ENCODE measurements around the gene NTRK3. TPM values are rescaled to one million over a fixed set of nuclear protein-coding genes. Genes with fewer than 3 reads are reported as not detected.

Gene NTRK3
- total and polyA plus RNA-seq, 2 of the 8 experiments (the other 6 are each of a cell fraction or from before 2014, with no cell fraction given) = 4.5 to 6.8 TPM

GRCh38 chr15:88083811-88084760 lies 172.5 kb downstream of the NTRK3 start:
- no peak overlapping the region for H3K56ac ChIP-seq (replicated peaks; ENCODE audit: insufficient read length, low read depth, low read length)
- POLR2A ChIA-PET (ENCODE audit: partially characterized antibody) = interaction anchor here (1.3 kb wide), 1 partner anchor 12 kb away, joined by 3 read pairs; no protein-coding TSS in a partner anchor
- H3K4ac ChIP-seq (replicated peaks; ENCODE audit: insufficient read length, low read depth, low read length) = no peak overlapping the region
- H4K5ac ChIP-seq (ENCODE audit: insufficient read length, low read depth, low read length) = no peak overlapping the region
- no peaks in the 10 kb centered on the region for H3K23me2 ChIP-seq (ENCODE audit: low read depth, low read length)
- no peak overlapping the region for H3K14ac ChIP-seq (ENCODE audit: insufficient read length)
- CTCF ChIA-PET (ENCODE audit: partially characterized antibody) = interaction anchor here (0.9 to 1.2 kb wide), 2 partner anchors 79 to 109 kb away, joined by 4 read pairs; no protein-coding TSS in a partner anchor
- H3K4me2 ChIP-seq (ENCODE audit: insufficient read depth in 1 of 2, low read depth in 2 of 2, low read length in 2 of 2) = no peak overlapping the region
- no peak overlapping the region for H2BK5ac ChIP-seq (ENCODE audit: low read depth, low read length)
- no peak overlapping the region for H2BK20ac ChIP-seq (ENCODE audit: low read length)
- H3K27me3 ChIP-seq (replicated peaks in 1 of 4; ENCODE audit: control insufficient read depth in 3 of 4, extremely low read depth in 1 of 4, insufficient read depth in 3 of 4, low read length in 3 of 4) = no peaks in the 10 kb centered on the region
- H3K18ac ChIP-seq (ENCODE audit: extremely low read depth, low read length) = no peak overlapping the region
- no peaks in the 10 kb centered on the region for H3K79me1 ChIP-seq (ENCODE audit: low read depth, low read length)
- H2BK15ac ChIP-seq (ENCODE audit: low read length) = no peak overlapping the region
- H3K9me3 ChIP-seq (ENCODE audit: insufficient read depth in 2 of 2, low read depth in 1 of 2, low read length in 1 of 2) = no peaks in the 10 kb centered on the region
- no peak overlapping the region for H4K8ac ChIP-seq (ENCODE audit: extremely low read depth, insufficient read depth, low read length)
- no peak overlapping the region for H2AK5ac ChIP-seq (ENCODE audit: low read depth, low read length)
- no peaks in the 10 kb centered on the region for H3K36me3 ChIP-seq (ENCODE audit: control insufficient read depth in 2 of 4, insufficient read depth in 4 of 4, low read length in 3 of 4)
- DNase-seq (ENCODE audit: low read depth in 1 of 2, low spot score in 2 of 2) (no peak), FAIRE-seq (no peak)
- H3K79me2 ChIP-seq (ENCODE audit: control insufficient read depth in 1 of 2, insufficient read depth in 2 of 2, low read length in 2 of 2) = no peaks in the 10 kb centered on the region
- no peak overlapping the region for H3K23ac ChIP-seq (ENCODE audit: insufficient read length)
- no peaks in the 10 kb centered on the region; a peak in 1 of 7 replicates for H3K4me1 ChIP-seq (replicated peaks in 1 of 4; ENCODE audit: control insufficient read depth in 3 of 4, insufficient read depth in 4 of 4, low read length in 3 of 4)
- no peak overlapping the region for H4K91ac ChIP-seq (replicated peaks; ENCODE audit: insufficient read length, low read length)
- H2AFZ ChIP-seq (ENCODE audit: low read length) = peak overlapping the region; percentile 44
- H3K4me3 ChIP-seq (ENCODE audit: extremely low read depth in 1 of 4, insufficient read depth in 2 of 4, low read depth in 3 of 4, low read length in 4 of 4) = no peak overlapping the region
- H2BK120ac ChIP-seq (replicated peaks; ENCODE audit: low read depth, low read length) = no peak overlapping the region
- H3K27ac ChIP-seq (ENCODE audit: low read depth, low read length) = no peak overlapping the region
- 0 out of 2 replicates have a peak overlapping the region, but pooled peaks have one; percentile 22 for H2BK12ac ChIP-seq (ENCODE audit: low read depth, low read length)
- 84% methylated on average over 8 of the region's 9 CpGs; no CpG with 5 or more reads in 1 of the 2 experiments for WGBS, 2 experiments (ENCODE audit: extremely low coverage in 1 of 2, insufficient coverage in 1 of 2, insufficient read length in 1 of 2, insufficient replicate concordance in 2 of 2, low coverage in 1 of 2, low lambda C conversion rate in 2 of 2, missing lambda C conversion rate in 1 of 2)
- H3K9ac ChIP-seq (replicated peaks in 1 of 4; ENCODE audit: extremely low read depth in 1 of 4, low read depth in 3 of 4, low read length in 3 of 4) = no peak overlapping the region
- H4K20me1 ChIP-seq (replicated peaks in 1 of 2; ENCODE audit: control insufficient read depth in 1 of 2, insufficient read depth in 2 of 2, low read length in 2 of 2) = no peaks in the 10 kb centered on the region
- TF ChIP-seq TAF1 (IDR thresholded peaks at IDR 0.05; ENCODE audit: low read depth, low read length) = no peak
- no peak for TF ChIP-seq CTBP2 (IDR thresholded peaks at IDR 0.05; ENCODE audit: borderline replicate concordance, insufficient read depth, insufficient read length, low read length)
- TF ChIP-seq SIRT6 (IDR thresholded peaks at IDR 0.05; ENCODE audit: low read length) = no peak
- TF ChIP-seq CHD2 (IDR thresholded peaks at IDR 0.05; ENCODE audit: low read length) = no peak
- no peak for TF ChIP-seq EP300 (IDR thresholded peaks at IDR 0.05; ENCODE audit: borderline replicate concordance in 1 of 2, low read depth in 2 of 2, low read length in 2 of 2)
- TF ChIP-seq, protein P1, sequence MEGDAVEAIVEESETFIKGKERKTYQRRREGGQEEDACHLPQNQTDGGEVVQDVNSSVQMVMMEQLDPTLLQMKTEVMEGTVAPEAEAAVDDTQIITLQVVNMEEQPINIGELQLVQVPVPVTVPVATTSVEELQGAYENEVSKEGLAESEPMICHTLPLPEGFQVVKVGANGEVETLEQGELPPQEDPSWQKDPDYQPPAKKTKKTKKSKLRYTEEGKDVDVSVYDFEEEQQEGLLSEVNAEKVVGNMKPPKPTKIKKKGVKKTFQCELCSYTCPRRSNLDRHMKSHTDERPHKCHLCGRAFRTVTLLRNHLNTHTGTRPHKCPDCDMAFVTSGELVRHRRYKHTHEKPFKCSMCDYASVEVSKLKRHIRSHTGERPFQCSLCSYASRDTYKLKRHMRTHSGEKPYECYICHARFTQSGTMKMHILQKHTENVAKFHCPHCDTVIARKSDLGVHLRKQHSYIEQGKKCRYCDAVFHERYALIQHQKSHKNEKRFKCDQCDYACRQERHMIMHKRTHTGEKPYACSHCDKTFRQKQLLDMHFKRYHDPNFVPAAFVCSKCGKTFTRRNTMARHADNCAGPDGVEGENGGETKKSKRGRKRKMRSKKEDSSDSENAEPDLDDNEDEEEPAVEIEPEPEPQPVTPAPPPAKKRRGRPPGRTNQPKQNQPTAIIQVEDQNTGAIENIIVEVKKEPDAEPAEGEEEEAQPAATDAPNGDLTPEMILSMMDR (IDR thresholded peaks at IDR 0.05; ENCODE audit: control extremely low read depth in 1 of 3, insufficient read depth in 1 of 3, low read depth in 1 of 3, low read length in 3 of 3) = no peak
- no peak for TF ChIP-seq POU5F1 (IDR thresholded peaks at IDR 0.05; ENCODE audit: low read depth, low read length)
- TF ChIP-seq TAF7 (optimal IDR thresholded peaks at IDR 0.05; ENCODE audit: borderline replicate concordance, low read depth, low read length) = no peak
- no peak for TF ChIP-seq CBX5 (IDR thresholded peaks at IDR 0.05; ENCODE audit: low read depth, low read length)
